Hepatocyte (in vitro differentiated cells): ENCODE measurements around the gene RAB26.

Source experiments
- CTCF ChIP-seq: fragments of 200-600 bp; sonication (generic); IDR thresholded peaks from 2 replicates; pipeline ENCODE4 v1.5.1; 2016; ENCODE audit warnings: antibody characterized with exemption, mild to moderate bottlenecking; ENCODE audit not compliant: poor library complexity
- EZH2 ChIP-seq: fragments of 200-600 bp; sonication (generic); IDR thresholded peaks from 2 replicates; pipeline ENCODE4 v1.6.1; 2016; ENCODE audit warnings: antibody characterized with exemption, mild to moderate bottlenecking, borderline replicate concordance

GRCh38 chr16:2191446-2191706 is 43.0 kb downstream of the RAB26 start:
- TF ChIP-seq CTCF (no peak), EZH2 (no peak)
